HG03571 (cell line): Measurements from ENCODE around the gene MST1.

Experiments used
- ATAC-seq: cut with Tn5 transposase; IDR thresholded peaks from one replicate; pipeline ENCODE4 v1.9.1; 2021; ENCODE audit not compliant: unreplicated experiment

MST1 gene

GRCh38 chr3:49718858-49719213 lies 29.6 kb upstream of the MST1 start:
- ATAC-seq: no peak

GRCh38 chr3:49717959-49718857 lies 28.9 kb upstream of the MST1 start:
- ATAC-seq: no peak

GRCh38 chr3:49717211-49717958 lies 28.1 kb upstream of the MST1 start:
- ATAC-seq: no peak

- ATAC-seq: no peak
Measured at GRCh38 chr3:49716691-49717210, 27.5 kb upstream of the MST1 start.

GRCh38 chr3:49716169-49716568 lies 26.9 kb upstream of the MST1 start:
- no peak for ATAC-seq

GRCh38 chr3:49715611-49716121 lies 26.4 kb upstream of the MST1 start:
- ATAC-seq: no peak

- ATAC-seq: no peak
Measured at GRCh38 chr3:49714728-49715550, 25.7 kb upstream of the MST1 start.

GRCh38 chr3:49713336-49714105 lies 24.2 kb upstream of the MST1 start:
- no peak for ATAC-seq

- no peak for ATAC-seq
Measured at GRCh38 chr3:49712631-49713317, 23.5 kb upstream of the MST1 start.

- ATAC-seq: no peak
Measured at GRCh38 chr3:49712166-49712565, 22.9 kb upstream of the MST1 start.

GRCh38 chr3:49711489-49711888 lies 22.2 kb upstream of the MST1 start:
- ATAC-seq: no peak

- ATAC-seq: no peak
Measured at GRCh38 chr3:49709852-49710251, 20.6 kb upstream of the MST1 start.

- no peak for ATAC-seq
Measured at GRCh38 chr3:49707113-49707480, 17.8 kb upstream of the MST1 start.

GRCh38 chr3:49706456-49707112 lies 17.3 kb upstream of the MST1 start:
- no peak for ATAC-seq

GRCh38 chr3:49705390-49705960 lies 16.2 kb upstream of the MST1 start:
- no peak for ATAC-seq

GRCh38 chr3:49704629-49705028 lies 15.4 kb upstream of the MST1 start:
- no peak for ATAC-seq

GRCh38 chr3:49703956-49704355 lies 14.7 kb upstream of the MST1 start:
- no peak for ATAC-seq

GRCh38 chr3:49703443-49703927 lies 14.2 kb upstream of the MST1 start:
- ATAC-seq: no peak

- no peak for ATAC-seq
Measured at GRCh38 chr3:49702672-49703071, 13.4 kb upstream of the MST1 start.
